HEK293 (cell line): ENCODE results near the gene RBAK.
A peak's percentile ranks its signal among the peaks of the same experiment; 100 is the strongest.
"Not testable (repeated sequence)": the region's sequence is repeated elsewhere in the genome, so short reads cannot be mapped to it uniquely, and the experiment has no call there.

Source experiments
- CTCF ChIA-PET: fragments of 350-600 bp; formaldehyde crosslinking; extraction: SDS; loops from one replicate; lab custom pipeline; 2021; ENCODE audit warnings: antibody characterized with exemption; lab: Yijun Ruan, JAX
- POLR2A ChIA-PET: fragments of 300-600 bp; formaldehyde crosslinking; extraction: SDS; loops from one replicate; lab custom pipeline; 2020; ENCODE audit warnings: antibody characterized with exemption, inconsistent platforms; lab: Yijun Ruan, JAX
- H3K27ac ChIP-seq: fragments of 200-500 bp; sonication (Bioruptor generic); 2 replicates; pipeline ENCODE4 v1.5.1; 2014; ENCODE audit warnings: low read depth, low read length, control low read depth, inconsistent platforms; ENCODE audit errors: extremely low read depth
- H3K36me3 ChIP-seq, 2 experiments: fragments of 200-500 bp in 1 of 2; sonication (Bioruptor generic) in 1 of 2; 1 replicate in 1 of 2; 2 replicates in 1 of 2; pipeline ENCODE4 v1.5.1; 2014 to 2017; ENCODE audit warnings: inconsistent platforms in 2 of 2, low read length in 2 of 2; ENCODE audit not compliant: control insufficient read depth in 2 of 2, insufficient read depth in 1 of 2
- H3K4me1 ChIP-seq: fragments of 200-500 bp; sonication (Bioruptor generic); 2 replicates; pipeline ENCODE4 v1.5.1; 2014; ENCODE audit warnings: mild to moderate bottlenecking, low read length, inconsistent platforms; ENCODE audit not compliant: control insufficient read depth, insufficient read depth
- H3K4me3 ChIP-seq: 2 replicates; pipeline ENCODE4 v1.5.1; 2011; ENCODE audit warnings: low read depth, mild to moderate bottlenecking, control low read depth, low read length, moderate library complexity
- H3K9me3 ChIP-seq: fragments of 200-500 bp; sonication (Bioruptor generic); 2 replicates; pipeline ENCODE4 v1.5.1; 2014; ENCODE audit warnings: low read depth, low read length, inconsistent platforms; ENCODE audit not compliant: control insufficient read depth, insufficient read depth
- BCL11A ChIP-seq: fragments of 450-650 bp; formaldehyde crosslinking; IDR thresholded peaks from 2 replicates; pipeline ENCODE4 v1.5.1; 2016; ENCODE audit warnings: low read depth, missing biosample characterization, missing genetic modification characterization
- FEZF1 ChIP-seq: fragments of 450-650 bp; formaldehyde crosslinking; IDR thresholded peaks from 2 replicates; pipeline ENCODE4 v1.5.1; 2016; ENCODE audit warnings: missing biosample characterization, missing genetic modification characterization
- GFI1B ChIP-seq: fragments of 450-650 bp; formaldehyde crosslinking; IDR thresholded peaks from 2 replicates; pipeline ENCODE4 v1.5.1; 2016; ENCODE audit warnings: missing biosample characterization, missing genetic modification characterization
- HOXD13 ChIP-seq: sonication (generic); formaldehyde crosslinking; IDR thresholded peaks from 2 replicates; pipeline ENCODE4 v1.8.0; 2022; ENCODE audit warnings: missing genetic modification reagents, borderline replicate concordance
- PBX3 ChIP-seq: sonication (generic); formaldehyde crosslinking; IDR thresholded peaks from 2 replicates; pipeline ENCODE4 v1.8.1; 2022; ENCODE audit warnings: mild to moderate bottlenecking, moderate library complexity, missing genetic modification reagents
- PRDM1 ChIP-seq: fragments of 450-650 bp; formaldehyde crosslinking; IDR thresholded peaks from 2 replicates; pipeline ENCODE4; 2016; ENCODE audit warnings: missing biosample characterization, missing genetic modification characterization
- PRDM4 ChIP-seq: fragments of 450-650 bp; formaldehyde crosslinking; IDR thresholded peaks from 2 replicates; pipeline ENCODE4 v1.5.1; 2017; ENCODE audit warnings: missing biosample characterization, missing genetic modification characterization
- SP7 ChIP-seq: fragments of 450-650 bp; formaldehyde crosslinking; IDR thresholded peaks from 2 replicates; pipeline ENCODE4 v1.5.1; 2016; ENCODE audit warnings: missing biosample characterization, missing genetic modification characterization
- WT1 ChIP-seq: fragments of 450-650 bp; formaldehyde crosslinking; IDR thresholded peaks from 2 replicates; pipeline ENCODE4 v1.5.1; 2016; ENCODE audit warnings: missing biosample characterization, missing genetic modification characterization
- ZBTB8A ChIP-seq: fragments of 450-650 bp; formaldehyde crosslinking; IDR thresholded peaks from 2 replicates; pipeline ENCODE4 v1.5.1; 2016; ENCODE audit warnings: missing biosample characterization, missing genetic modification characterization
- ZIC2 ChIP-seq: fragments of 450-650 bp; formaldehyde crosslinking; IDR thresholded peaks from 2 replicates; pipeline ENCODE4 v1.5.1; 2016; ENCODE audit warnings: missing biosample characterization, missing genetic modification characterization
- ZNF10 ChIP-seq: fragments of 450-650 bp; formaldehyde crosslinking; IDR thresholded peaks from 2 replicates; pipeline ENCODE4 v1.5.1; 2017; ENCODE audit warnings: missing biosample characterization, missing genetic modification characterization
- ZNF121 ChIP-seq: fragments of 450-650 bp; formaldehyde crosslinking; IDR thresholded peaks from 2 replicates; pipeline ENCODE4 v1.5.1; 2016; ENCODE audit warnings: missing biosample characterization, missing genetic modification characterization
- ZNF133 ChIP-seq: fragments of 450-650 bp; formaldehyde crosslinking; IDR thresholded peaks from 2 replicates; pipeline ENCODE4 v1.5.1; 2016; ENCODE audit warnings: missing biosample characterization, missing genetic modification characterization
- ZNF16 ChIP-seq: fragments of 450-650 bp; formaldehyde crosslinking; IDR thresholded peaks from 2 replicates; pipeline ENCODE4 v1.5.1; 2016; ENCODE audit warnings: low read depth, missing biosample characterization, missing genetic modification characterization
- ZNF221 ChIP-seq: fragments of 450-650 bp; formaldehyde crosslinking; IDR thresholded peaks from 2 replicates; pipeline ENCODE4 v1.5.1; 2017; ENCODE audit warnings: missing biosample characterization, missing genetic modification characterization, borderline replicate concordance
- ZNF26 ChIP-seq: fragments of 450-650 bp; formaldehyde crosslinking; IDR thresholded peaks from 2 replicates; pipeline ENCODE4 v1.5.1; 2016; ENCODE audit warnings: missing biosample characterization, missing genetic modification characterization
- ZNF311 ChIP-seq: fragments of 450-650 bp; formaldehyde crosslinking; IDR thresholded peaks from 2 replicates; pipeline ENCODE4 v1.5.1; 2017; ENCODE audit warnings: missing biosample characterization, missing genetic modification characterization, borderline replicate concordance
- ZNF341 ChIP-seq: fragments of 450-650 bp; formaldehyde crosslinking; IDR thresholded peaks from 2 replicates; pipeline ENCODE4; 2016; ENCODE audit warnings: low read depth, missing biosample characterization, missing genetic modification characterization
- ZNF366 ChIP-seq: fragments of 450-650 bp; formaldehyde crosslinking; conservative IDR thresholded peaks from 2 replicates; pipeline ENCODE4 v1.5.1; 2016; ENCODE audit warnings: missing biosample characterization, missing genetic modification characterization
- ZNF391 ChIP-seq: fragments of 450-650 bp; formaldehyde crosslinking; IDR thresholded peaks from 2 replicates; pipeline ENCODE4 v1.5.1; 2016; ENCODE audit warnings: low read depth, missing biosample characterization, missing genetic modification characterization, borderline replicate concordance
- ZNF404 ChIP-seq: fragments of 450-650 bp; formaldehyde crosslinking; IDR thresholded peaks from 2 replicates; pipeline ENCODE4 v1.5.1; 2017; ENCODE audit warnings: missing biosample characterization, missing genetic modification characterization
- ZNF423 ChIP-seq: fragments of 450-650 bp; formaldehyde crosslinking; IDR thresholded peaks from 2 replicates; pipeline ENCODE4 v1.5.1; 2016; ENCODE audit warnings: missing biosample characterization, missing genetic modification characterization
- ZNF670 ChIP-seq: fragments of 450-650 bp; formaldehyde crosslinking; IDR thresholded peaks from 2 replicates; pipeline ENCODE4 v1.5.1; 2016; ENCODE audit warnings: missing biosample characterization, missing genetic modification characterization, low read depth
- ZNF701 ChIP-seq: fragments of 450-650 bp; formaldehyde crosslinking; IDR thresholded peaks from 2 replicates; pipeline ENCODE4 v1.5.1; 2016; ENCODE audit warnings: missing biosample characterization, missing genetic modification characterization
- ZSCAN5A ChIP-seq: fragments of 450-650 bp; formaldehyde crosslinking; IDR thresholded peaks from 2 replicates; pipeline ENCODE4 v1.5.1; 2016; ENCODE audit warnings: missing biosample characterization, missing genetic modification characterization

The RBAK gene

GRCh38 chr7:5070206-5070605 lies 24.5 kb downstream of the RBAK start:
- H3K36me3 ChIP-seq = peaks cover 0 to 9% of the 10 kb centered on the region in 2 experiments; a peak in 1 of 3 replicates
- ChIA-PET POLR2A (no interaction called here), CTCF (no interaction called here)
- no peaks in the 10 kb centered on the region for H3K4me1 ChIP-seq
- no peaks in the 10 kb centered on the region for H3K9me3 ChIP-seq
- TF ChIP-seq ZSCAN5A (tag by site-specific recombination) = no peak
- TF ChIP-seq SP7 (tag by site-specific recombination) = no peak
- no peak for TF ChIP-seq ZNF16 (tag by site-specific recombination)
- H3K4me3 ChIP-seq = no peak overlapping the region
- no peak overlapping the region for H3K27ac ChIP-seq

GRCh38 chr7:5075187-5075586 lies 29.5 kb downstream of the RBAK start:
- H3K27ac ChIP-seq, POLR2A ChIA-PET, H3K4me1 ChIP-seq, H3K9me3 ChIP-seq, H3K36me3 ChIP-seq, H3K4me3 ChIP-seq: not testable (repeated sequence)
- TF ChIP-seq ZNF121 (tag by site-specific recombination) = peak; percentile 52; the same call in 1 of the 2 replicates
- CTCF ChIA-PET = interaction anchor here (1.1 kb wide), 1 partner anchor 11 kb away, joined by 3 read pairs; no protein-coding TSS in a partner anchor

GRCh38 chr7:5077740-5078139 lies 32.1 kb downstream of the RBAK start:
- no peak for TF ChIP-seq ZNF26 (tag by site-specific recombination)
- no peak for TF ChIP-seq WT1 (tag by site-specific recombination)
- TF ChIP-seq ZNF670 (tag by site-specific recombination) = no peak
- no peak for TF ChIP-seq ZNF701
- TF ChIP-seq ZIC2 (tag by site-specific recombination) = peak; percentile 63; the same call in 1 of the 2 replicates
- TF ChIP-seq HOXD13 (CRISPR knock-in tag) = no peak
- peak; percentile 68 for TF ChIP-seq ZNF341 (tag by site-specific recombination)
- TF ChIP-seq ZNF391 (tag by site-specific recombination) = no peak
- no peak for TF ChIP-seq ZNF311
- TF ChIP-seq ZNF133 = no peak
- TF ChIP-seq ZBTB8A = no peak
- TF ChIP-seq ZNF366 = no peak
- TF ChIP-seq ZNF221 (tag by site-specific recombination) = no peak
- no peak for TF ChIP-seq ZNF10 (tag by site-specific recombination)
- no peak for TF ChIP-seq ZNF423 (tag by site-specific recombination)
- TF ChIP-seq FEZF1 (tag by site-specific recombination) = peak; percentile 48
- TF ChIP-seq PBX3 (CRISPR knock-in tag) = no peak
- no peak for TF ChIP-seq PRDM4 (tag by site-specific recombination)
- no peak for TF ChIP-seq BCL11A (tag by site-specific recombination)
- TF ChIP-seq ZNF404 (tag by site-specific recombination) = no peak
- TF ChIP-seq PRDM1 (tag by site-specific recombination) = no peak
- TF ChIP-seq GFI1B (tag by site-specific recombination) = no peak
- Histone ChIP-seq H3K9me3 (no peaks in the 10 kb centered on the region), H3K36me3 (no peaks in the 10 kb centered on the region), H3K4me3 (no peak overlapping the region), H3K27ac (no peak overlapping the region), H3K4me1 (no peaks in the 10 kb centered on the region)
- CTCF ChIA-PET = interaction anchor here (0.6 to 1.1 kb wide), 2 partner anchors 9 to 573 kb away, joined by 3 read pairs; no protein-coding TSS in a partner anchor
- POLR2A ChIA-PET = no interaction called here
